Dermis blood vessel endothelial cell (primary cell): ENCODE results near the gene CDX2. TPM values are rescaled to one million over a fixed set of nuclear protein-coding genes. Genes with fewer than 3 reads are reported as not detected.

ENCODE experiments used
- DNase-seq: peaks from one replicate; pipeline ENCODE4 v3.0.0; 2010
- total RNA-seq: library from RNA; depleted of rRNA; stranded (reverse); fragments of >200 nt; gene quantifications from 2 replicates; pipeline ENCODE4 v1.2.3, GENCODE V29; 2014

Gene CDX2
- total RNA-seq, 1 donor from 2014 or later = not detected

GRCh38 chr13:27915301-27916207 is 53.6 kb downstream of the CDX2 start:
- peak; percentile 11 for DNase-seq

- no peak for DNase-seq
Measured at GRCh38 chr13:27913160-27913559, 56.0 kb downstream of the CDX2 start.

DNA sequence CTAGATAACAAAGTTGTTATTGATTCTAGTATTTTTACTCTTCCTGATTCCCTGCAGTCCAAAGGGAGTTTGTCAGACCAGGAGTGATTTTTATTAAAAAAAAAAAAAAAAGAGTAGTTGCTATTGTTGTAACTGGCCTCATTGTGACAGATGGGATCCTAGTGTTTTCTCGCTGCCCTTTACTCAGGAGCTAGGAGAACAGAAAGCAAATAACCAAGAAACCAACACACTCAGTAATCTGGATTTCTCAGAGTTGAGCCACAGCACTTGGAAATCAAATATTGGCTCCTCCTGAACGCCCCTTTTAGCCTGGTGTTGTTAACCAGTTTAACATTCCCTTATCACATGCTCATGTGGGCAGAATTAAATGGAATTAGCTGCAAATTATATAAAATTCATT is 57.6 kb downstream of the CDX2 start:
- no peak for DNase-seq

Other genes with a start within 250 kb of the CDX2 start
- not detected in 2 replicates for gene GSX1, start 176.8 kb downstream of the CDX2 start, total RNA-seq
- not detected in 2 replicates for gene PDX1, start 49.3 kb downstream of the CDX2 start, total RNA-seq
- gene URAD, start 19.4 kb upstream of the CDX2 start, total RNA-seq = not detected in 2 replicates
- not detected in 2 replicates for gene FLT3, start 131.3 kb upstream of the CDX2 start, total RNA-seq
- gene PAN3, start 169.2 kb upstream of the CDX2 start, total RNA-seq = 21.6 and 29.0 TPM in 2 replicates